Islet of Langerhans (tissue), 1 donor: ENCODE data around the gene F9.

ENCODE experiments used
- FAIRE-seq: peaks from one replicate; lab custom pipeline; 2011; peaks lifted over from hg19 to GRCh38; lab: Jason Lieb, UNC

The F9 gene

GRCh38 chrX:139600105-139600504, 69.6 kb downstream of the F9 start:
- no peak for FAIRE-seq
